ENCODE data around the gene MICAL2. TPM values are rescaled to one million over a fixed set of nuclear protein-coding genes. Genes with fewer than 3 reads are reported as not detected.

Gene MICAL2
- polyA plus RNA-seq, 2 of the 4 experiments (the other 2 are of a cell fraction) = 39.8 to 42.1 TPM

- TF ChIP-seq, protein P1, sequence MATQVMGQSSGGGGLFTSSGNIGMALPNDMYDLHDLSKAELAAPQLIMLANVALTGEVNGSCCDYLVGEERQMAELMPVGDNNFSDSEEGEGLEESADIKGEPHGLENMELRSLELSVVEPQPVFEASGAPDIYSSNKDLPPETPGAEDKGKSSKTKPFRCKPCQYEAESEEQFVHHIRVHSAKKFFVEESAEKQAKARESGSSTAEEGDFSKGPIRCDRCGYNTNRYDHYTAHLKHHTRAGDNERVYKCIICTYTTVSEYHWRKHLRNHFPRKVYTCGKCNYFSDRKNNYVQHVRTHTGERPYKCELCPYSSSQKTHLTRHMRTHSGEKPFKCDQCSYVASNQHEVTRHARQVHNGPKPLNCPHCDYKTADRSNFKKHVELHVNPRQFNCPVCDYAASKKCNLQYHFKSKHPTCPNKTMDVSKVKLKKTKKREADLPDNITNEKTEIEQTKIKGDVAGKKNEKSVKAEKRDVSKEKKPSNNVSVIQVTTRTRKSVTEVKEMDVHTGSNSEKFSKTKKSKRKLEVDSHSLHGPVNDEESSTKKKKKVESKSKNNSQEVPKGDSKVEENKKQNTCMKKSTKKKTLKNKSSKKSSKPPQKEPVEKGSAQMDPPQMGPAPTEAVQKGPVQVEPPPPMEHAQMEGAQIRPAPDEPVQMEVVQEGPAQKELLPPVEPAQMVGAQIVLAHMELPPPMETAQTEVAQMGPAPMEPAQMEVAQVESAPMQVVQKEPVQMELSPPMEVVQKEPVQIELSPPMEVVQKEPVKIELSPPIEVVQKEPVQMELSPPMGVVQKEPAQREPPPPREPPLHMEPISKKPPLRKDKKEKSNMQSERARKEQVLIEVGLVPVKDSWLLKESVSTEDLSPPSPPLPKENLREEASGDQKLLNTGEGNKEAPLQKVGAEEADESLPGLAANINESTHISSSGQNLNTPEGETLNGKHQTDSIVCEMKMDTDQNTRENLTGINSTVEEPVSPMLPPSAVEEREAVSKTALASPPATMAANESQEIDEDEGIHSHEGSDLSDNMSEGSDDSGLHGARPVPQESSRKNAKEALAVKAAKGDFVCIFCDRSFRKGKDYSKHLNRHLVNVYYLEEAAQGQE (IDR thresholded peaks at IDR 0.05) = no peak
- no peak for TF ChIP-seq HOXB13 (CRISPR knock-in tag; IDR thresholded peaks at IDR 0.05; ENCODE audit: low read depth)
- no peak for TF ChIP-seq NFE2L2 (conservative IDR thresholded peaks at IDR 0.05; ENCODE audit: low read length)
- TF ChIP-seq EP300 (IDR thresholded peaks at IDR 0.05) = no peak
- TF ChIP-seq, protein P2, sequence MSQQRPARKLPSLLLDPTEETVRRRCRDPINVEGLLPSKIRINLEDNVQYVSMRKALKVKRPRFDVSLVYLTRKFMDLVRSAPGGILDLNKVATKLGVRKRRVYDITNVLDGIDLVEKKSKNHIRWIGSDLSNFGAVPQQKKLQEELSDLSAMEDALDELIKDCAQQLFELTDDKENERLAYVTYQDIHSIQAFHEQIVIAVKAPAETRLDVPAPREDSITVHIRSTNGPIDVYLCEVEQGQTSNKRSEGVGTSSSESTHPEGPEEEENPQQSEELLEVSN (IDR thresholded peaks at IDR 0.05; ENCODE audit: borderline replicate concordance, low read depth) = no peak
Measured at GRCh38 chr11:12149672-12150225, 39.4 kb downstream of the MICAL2 start (continued).

DNA sequence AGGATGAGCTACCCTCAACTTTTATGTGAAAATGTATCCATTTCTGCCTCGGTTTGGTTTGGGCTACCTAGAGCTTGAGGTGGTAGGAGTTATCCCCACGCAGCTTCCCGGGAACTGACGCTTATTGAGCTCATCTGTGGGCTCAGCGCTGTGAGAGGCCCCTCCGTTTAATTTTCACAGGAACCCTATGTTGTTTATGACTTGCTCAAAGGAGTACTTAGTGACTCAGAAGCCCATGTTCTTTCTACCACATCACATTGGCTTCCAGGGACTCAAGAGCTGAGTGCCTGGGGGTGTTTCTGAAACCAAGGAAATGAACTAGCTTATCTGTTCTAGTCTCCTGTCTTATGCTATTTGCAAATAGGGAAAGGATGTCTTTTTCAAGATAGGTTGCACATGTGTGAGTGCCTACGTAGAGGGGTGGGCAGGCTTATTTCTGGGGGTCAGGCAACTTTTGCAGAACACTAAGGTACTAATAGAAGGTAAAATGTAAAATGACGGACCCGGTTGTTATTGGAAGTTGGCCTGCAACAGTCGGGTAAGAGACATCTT, 40.5 kb downstream of the MICAL2 start:
- POLR2A ChIA-PET = no interaction called here
- peaks cover 7% of the 10 kb centered on the region; the same call in 2 of the 3 replicates for H3K4me1 ChIP-seq
- no peak for FAIRE-seq
- no peak overlapping the region for H3K27ac ChIP-seq
- WGBS (ENCODE audit: missing lambda C conversion rate) = 79% methylated on average over 10 of the region's 10 CpGs
- ATAC-seq = no peak
- TF ChIP-seq MAFK (IDR thresholded peaks at IDR 0.05; ENCODE audit: partially characterized antibody) (no peak), RARB (CRISPR knock-in tag; IDR thresholded peaks at IDR 0.05) (no peak), HOXB5 (CRISPR knock-in tag; IDR thresholded peaks at IDR 0.05) (no peak), PBX3 (IDR thresholded peaks at IDR 0.05) (no peak), HDAC2 (IDR thresholded peaks at IDR 0.05) (no peak), FOXS1 (CRISPR knock-in tag; IDR thresholded peaks at IDR 0.05) (no peak), TFCP2L1 (CRISPR knock-in tag; IDR thresholded peaks at IDR 0.05) (no peak), HMGXB4 (CRISPR knock-in tag; IDR thresholded peaks at IDR 0.05; ENCODE audit: borderline replicate concordance) (no peak), NPAS2 (CRISPR knock-in tag; IDR thresholded peaks at IDR 0.05; ENCODE audit: borderline replicate concordance) (no peak), RAD21 (conservative IDR thresholded peaks at IDR 0.05 in 1 of 2, IDR thresholded peaks at IDR 0.05 in 1 of 2) (no peak), EHF (CRISPR knock-in tag; IDR thresholded peaks at IDR 0.05) (no peak), ZNF302 (CRISPR knock-in tag; IDR thresholded peaks at IDR 0.05) (no peak)
- no peak overlapping the region for H3K4me3 ChIP-seq
- no peaks in the 10 kb centered on the region for H3K9me3 ChIP-seq
- DNase-seq (ENCODE audit: low read depth in 1 of 2, low spot score in 1 of 2) = no peak
- CTCF ChIA-PET = interaction anchor here (1.0 to 1.9 kb wide), 2 partner anchors 10 to 104 kb away, joined by 4 to 7 read pairs; no protein-coding TSS in a partner anchor
- no peak overlapping the region for H3K4me2 ChIP-seq

Data from A549 (cell line).